Uterus (tissue), 4 donors: Measurements from ENCODE around the gene XBP1. TPM values are rescaled to one million over a fixed set of nuclear protein-coding genes. Genes with fewer than 3 reads are reported as not detected.

Experiments
- DNase-seq, 2 donors: peaks; one replicate each; pipeline ENCODE4 v3.0.0-alpha.2; 2019 to 2020
- H3K27ac ChIP-seq, 2 donors: fragments of 200-600 bp; sonication (generic); 1 replicate in 1 of 2; 2 replicates in 1 of 2; pipeline ENCODE4 v1.5.1; 2016 to 2018
- H3K27me3 ChIP-seq, 2 donors: fragments of 200-600 bp; sonication (generic); one replicate each; pipeline ENCODE4 v1.5.1; 2018 to 2019; ENCODE audit warnings: control low read depth in 1 of 2
- H3K36me3 ChIP-seq, 2 donors: fragments of 200-600 bp; sonication (generic); one replicate each; pipeline ENCODE4 v1.5.1; 2019; ENCODE audit warnings: control low read depth in 1 of 2
- H3K4me1 ChIP-seq, 2 donors: fragments of 200-600 bp; sonication (generic); one replicate each; pipeline ENCODE4 v1.5.1; 2018 to 2019; ENCODE audit warnings: control low read depth in 1 of 2
- H3K4me3 ChIP-seq, 2 donors: fragments of 200-600 bp; sonication (generic); 1 replicate in 1 of 2; 2 replicates in 1 of 2; pipeline ENCODE4 v1.5.1; 2018 to 2019; ENCODE audit warnings: mild to moderate bottlenecking in 1 of 2
- H3K9me3 ChIP-seq, 2 donors: fragments of 200-600 bp; sonication (generic); one replicate each; pipeline ENCODE4 v1.5.1; 2019; ENCODE audit warnings: control low read depth in 1 of 2
- CTCF ChIP-seq, 4 experiments: fragments of 200-600 bp in 2 of 4; fragments of 450-650 bp in 2 of 4; sonication (generic) in 2 of 4; IDR thresholded peaks; one replicate each; pipeline ENCODE4 v1.5.1; 2016 to 2019; ENCODE audit warnings: antibody characterized with exemption in 4 of 4, mild to moderate bottlenecking in 2 of 4, moderate library complexity in 1 of 4
- POLR2A ChIP-seq, 2 donors: fragments of 450-650 bp; IDR thresholded peaks; one replicate each; pipeline ENCODE4 v1.6.1; 2016; ENCODE audit warnings: antibody characterized with exemption in 2 of 2, mild to moderate bottlenecking in 1 of 2, moderate library complexity in 1 of 2
- intact Hi-C: fragments of 100-400 bp; cut with DNase I; formaldehyde crosslinking; loops from one replicate; pipeline ENCODE4 v1.15.1; 2023; ENCODE audit warnings: low total_unique reads
- total RNA-seq, 4 donors: library from RNA; depleted of rRNA in 3 of 4; stranded (reverse); fragments of >200 nt in 3 of 4; gene quantifications; one replicate each; pipeline versions ENCODE4 v1.1.0 to v1.2.4, GENCODE V29; 2014 to 2023
- donor health status: DM: yes; HTN: yes; CAD: no.

The XBP1 gene
- total RNA-seq, 4 donors from 2014 or later: 64.0 to 231 (median 163) TPM

GRCh38 chr22:28774378-28774777 lies 26.0 kb downstream of the XBP1 start:
- Histone ChIP-seq H3K27me3 (no peaks in the 10 kb centered on the region), H3K9me3 (no peaks in the 10 kb centered on the region), H3K4me1 (peaks cover 0 to 3% of the 10 kb centered on the region in 2 donors), H3K36me3 (no peaks in the 10 kb centered on the region), H3K27ac (no peak overlapping the region), H3K4me3 (no peak overlapping the region)
- intact Hi-C loops: no loop called here
- no peak for DNase-seq
- TF ChIP-seq CTCF (IDR thresholded peaks at IDR 0.05): no peak
- TF ChIP-seq POLR2A (IDR thresholded peaks at IDR 0.05): no peak

GRCh38 chr22:28773461-28773867 lies 26.9 kb downstream of the XBP1 start:
- intact Hi-C loops: no loop called here
- DNase-seq: no peak
- Histone ChIP-seq H3K4me1 (peaks cover 0 to 3% of the 10 kb centered on the region in 2 donors), H3K27me3 (no peaks in the 10 kb centered on the region), H3K9me3 (no peaks in the 10 kb centered on the region), H3K4me3 (peak overlapping the region; percentile 53 to 91), H3K27ac (peak overlapping the region; percentile 97 to 100), H3K36me3 (no peaks in the 10 kb centered on the region)
- TF ChIP-seq POLR2A (IDR thresholded peaks at IDR 0.05) (no peak), CTCF (IDR thresholded peaks at IDR 0.05) (no peak)

GRCh38 chr22:28772633-28773460 lies 27.5 kb downstream of the XBP1 start, which contains the start of gene CCDC117:
Gene CCDC117 (plus strand): TSS chr22:28772695. CDS start chr22:28772850, 155 bp downstream.
- peak; percentile 93 to 95 for DNase-seq
- peak in 3 of 4 experiments; percentile 27 to 65 (median 37) for TF ChIP-seq CTCF (IDR thresholded peaks at IDR 0.05)
- TF ChIP-seq POLR2A (IDR thresholded peaks at IDR 0.05): peak; percentile 86 to 95
- no peaks in the 10 kb centered on the region for H3K36me3 ChIP-seq
- intact Hi-C loops: no loop called here
- peaks cover 0 to 3% of the 10 kb centered on the region in 2 donors for H3K4me1 ChIP-seq
- no peaks in the 10 kb centered on the region for H3K27me3 ChIP-seq
- H3K4me3 ChIP-seq: peak within 1 kb of the TSS; percentile 53 to 91
- no peaks in the 10 kb centered on the region for H3K9me3 ChIP-seq
- H3K27ac ChIP-seq: peak within 1 kb of the TSS; percentile 97 to 100

GRCh38 chr22:28771195-28771791 lies 29.1 kb downstream of the XBP1 start:
- Histone ChIP-seq H3K36me3 (no peaks in the 10 kb centered on the region), H3K4me3 (no peak overlapping the region), H3K27me3 (no peaks in the 10 kb centered on the region), H3K9me3 (no peaks in the 10 kb centered on the region), H3K27ac (no peak overlapping the region), H3K4me1 (peaks cover 0 to 3% of the 10 kb centered on the region in 2 donors)
- TF ChIP-seq CTCF (IDR thresholded peaks at IDR 0.05) (no peak), POLR2A (IDR thresholded peaks at IDR 0.05) (no peak)
- intact Hi-C loops: no loop called here
- DNase-seq: no peak
